Fibroblast of pulmonary artery (primary cell): ENCODE measurements around the gene RNASE2.
"Not testable (repeated sequence)": the region's sequence is repeated elsewhere in the genome, so short reads cannot be mapped to it uniquely, and the experiment has no call there.

Experiments used
- DNase-seq: peaks from one replicate; pipeline ENCODE4 v3.0.0-alpha.2; 2010; ENCODE audit warnings: low read depth
- H3K4me3 ChIP-seq: replicated peaks from 2 replicates; pipeline ENCODE4 v1.5.1; 2011; ENCODE audit warnings: low read depth, mild to moderate bottlenecking, control low read depth, low read length, moderate library complexity
- CTCF ChIP-seq: IDR thresholded peaks from 2 replicates; pipeline ENCODE4 v1.5.1; 2011; ENCODE audit warnings: mild to moderate bottlenecking, control low read depth, low read length, inconsistent platforms; ENCODE audit errors: missing control alignments

The RNASE2 gene

GRCh38 chr14:20956376-20956976, 1.2 kb downstream of the RNASE2 start:
- no peak overlapping the region for H3K4me3 ChIP-seq
- no peak for DNase-seq
- TF ChIP-seq CTCF, result no peak

DNA sequence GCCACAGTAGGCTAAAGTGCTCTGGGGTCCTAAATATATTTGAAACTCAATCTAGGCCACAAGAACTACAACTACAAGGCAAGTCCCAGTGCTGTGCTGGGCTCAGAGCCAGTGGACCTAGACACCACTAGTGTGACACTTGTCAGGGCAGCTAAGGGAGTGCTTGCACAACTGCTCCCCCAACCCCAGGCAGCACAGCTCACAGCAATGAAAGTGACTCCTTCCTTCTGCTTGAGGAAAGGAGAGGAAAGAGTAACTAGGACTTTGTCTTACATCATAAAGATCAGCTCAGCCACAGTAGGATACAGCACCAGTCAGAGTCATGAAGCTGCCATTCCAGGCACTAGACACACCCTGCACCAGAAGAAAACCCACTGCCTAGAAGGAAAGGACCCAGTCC, 3.7 kb downstream of the RNASE2 start:
- DNase-seq, H3K4me3 ChIP-seq: not testable (repeated sequence)

GRCh38 chr14:20969336-20969735, 14.0 kb downstream of the RNASE2 start:
- no peak overlapping the region for H3K4me3 ChIP-seq
- TF ChIP-seq CTCF, result no peak
- DNase-seq, result no peak

DNA sequence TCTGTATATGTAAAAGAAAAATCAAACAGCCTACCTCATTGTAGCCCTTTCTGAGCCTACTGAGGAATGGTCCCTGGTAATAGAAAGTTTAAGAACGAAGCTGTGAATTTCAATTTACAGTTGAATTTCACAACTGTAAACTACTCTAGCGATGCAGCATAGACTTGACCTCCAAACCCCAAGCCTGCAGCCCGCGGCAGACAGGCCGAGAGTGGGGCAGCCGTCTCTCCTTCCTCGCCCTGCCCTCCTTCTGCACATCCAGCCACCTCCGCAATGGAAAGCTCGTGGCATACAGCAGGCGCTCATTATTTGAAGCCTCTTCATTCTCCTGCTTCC, 15.3 kb downstream of the RNASE2 start:
- H3K4me3 ChIP-seq, result peak overlapping the region; percentile 72
- DNase-seq, result no peak
- no peak for TF ChIP-seq CTCF

DNA sequence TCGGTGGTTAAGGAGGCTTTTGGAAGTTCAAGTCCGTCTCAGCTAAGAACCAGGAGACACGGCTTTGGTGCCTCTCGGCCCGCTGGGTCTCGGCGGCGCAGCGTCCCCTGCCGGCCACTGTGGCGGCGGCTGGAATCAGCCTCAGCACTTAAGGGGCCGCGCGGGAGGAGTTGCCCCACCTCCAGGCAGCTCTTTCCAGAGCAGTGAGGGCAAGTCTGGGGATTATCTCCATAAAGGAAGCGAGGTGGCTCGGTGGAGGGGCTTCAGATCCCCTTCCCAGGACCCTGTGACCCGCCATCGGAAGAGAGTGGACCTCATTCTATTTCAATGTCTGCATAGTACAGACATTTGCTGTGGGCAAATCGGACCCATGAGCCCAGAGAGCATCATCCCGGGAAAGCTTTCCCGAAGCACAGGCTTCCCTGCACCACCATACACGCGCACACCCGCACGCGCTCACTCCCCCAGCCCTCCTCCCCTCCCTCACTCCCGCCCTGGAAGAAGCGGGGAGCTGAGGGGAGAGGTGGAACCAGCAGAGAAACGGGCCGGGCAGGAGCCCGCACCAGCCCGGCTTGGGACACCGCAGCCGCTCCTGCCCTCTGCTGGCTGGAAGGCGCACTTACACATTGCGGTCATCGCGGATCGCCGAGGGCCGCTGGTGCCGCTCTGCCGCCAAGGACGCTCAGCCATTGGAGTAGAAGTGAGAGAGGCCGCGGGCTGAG, 15.9 kb downstream of the RNASE2 start:
- H3K4me3 ChIP-seq, result peak overlapping the region; percentile 72
- peak; percentile 92 for TF ChIP-seq CTCF
- peak; percentile 90 for DNase-seq

DNA sequence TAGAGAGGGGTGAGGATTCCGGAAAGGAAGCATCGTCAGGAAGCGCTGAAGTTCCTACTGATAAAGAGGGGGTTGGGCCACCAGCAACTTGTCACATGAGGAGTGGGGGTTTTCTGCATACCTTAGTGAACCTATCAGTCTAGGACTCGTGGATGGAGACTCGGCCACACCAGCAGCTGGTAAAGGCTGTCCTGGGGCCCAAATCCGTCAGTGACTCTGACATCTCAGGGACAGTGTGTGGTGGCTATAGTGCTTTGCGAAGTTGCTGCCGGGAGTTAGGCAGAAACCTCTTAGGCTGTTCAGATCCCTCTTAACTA, 16.4 kb downstream of the RNASE2 start:
- no peak for DNase-seq
- no peak overlapping the region for H3K4me3 ChIP-seq
- TF ChIP-seq CTCF, result no peak

GRCh38 chr14:20973501-20973900, 18.2 kb downstream of the RNASE2 start:
- no peak overlapping the region for H3K4me3 ChIP-seq
- no peak for TF ChIP-seq CTCF
- DNase-seq, result no peak
